GM18502 (cell line): ENCODE results near the gene PLPP4.

Experiments
- ATAC-seq: cut with Tn5 transposase; IDR thresholded peaks from one replicate; pipeline ENCODE4 v1.9.1; 2021; ENCODE audit warnings: mild to moderate bottlenecking; ENCODE audit not compliant: unreplicated experiment, poor library complexity

Gene PLPP4

DNA sequence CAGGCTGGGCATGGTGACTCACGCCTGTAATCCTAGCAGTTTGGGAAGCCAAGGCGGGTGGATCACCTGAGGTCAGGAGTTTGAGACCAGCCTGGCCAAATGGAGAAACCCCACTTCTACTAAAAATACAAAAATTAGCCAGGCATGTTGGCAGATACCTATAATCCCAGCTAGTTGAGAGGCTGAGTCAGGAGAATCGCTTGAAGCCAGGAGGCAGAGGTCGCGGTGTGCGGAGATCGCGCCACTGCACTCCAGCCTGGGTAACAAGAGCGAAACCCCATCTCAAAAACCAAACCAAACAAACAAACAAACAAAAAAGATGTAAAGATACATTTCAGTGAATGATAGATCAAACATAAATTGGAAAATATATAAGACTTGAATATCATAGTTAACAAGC lies 105.9 kb downstream of the PLPP4 start:
- no peak for ATAC-seq

DNA sequence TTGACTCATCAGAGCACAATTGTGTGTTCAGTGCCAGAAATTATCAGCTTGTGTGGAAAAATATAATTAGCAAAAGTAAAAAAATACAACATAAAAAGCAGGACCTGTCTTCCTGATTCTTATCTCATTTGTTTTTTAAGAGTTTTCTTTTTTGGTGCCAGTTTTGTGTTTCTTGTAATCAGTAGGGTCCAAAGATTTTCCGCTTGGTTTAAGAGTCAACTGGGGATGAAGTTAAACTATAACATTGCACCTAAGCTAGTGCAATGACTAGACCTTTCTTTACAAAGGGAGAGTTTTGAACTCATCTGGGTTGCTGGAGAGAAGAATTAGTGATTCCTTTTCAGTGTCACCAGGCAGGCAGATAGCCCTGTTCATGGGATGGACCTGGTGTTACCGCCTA lies 113.4 kb downstream of the PLPP4 start:
- ATAC-seq: no peak

GRCh38 chr10:120571266-120571665 lies 114.2 kb downstream of the PLPP4 start:
- no peak for ATAC-seq

GRCh38 chr10:120572307-120572706 lies 115.3 kb downstream of the PLPP4 start:
- ATAC-seq: no peak

- ATAC-seq: no peak
Observed at GRCh38 chr10:120573355-120573754, 116.3 kb downstream of the PLPP4 start.

- no peak for ATAC-seq
Observed at GRCh38 chr10:120574981-120575380, 118.0 kb downstream of the PLPP4 start.

DNA sequence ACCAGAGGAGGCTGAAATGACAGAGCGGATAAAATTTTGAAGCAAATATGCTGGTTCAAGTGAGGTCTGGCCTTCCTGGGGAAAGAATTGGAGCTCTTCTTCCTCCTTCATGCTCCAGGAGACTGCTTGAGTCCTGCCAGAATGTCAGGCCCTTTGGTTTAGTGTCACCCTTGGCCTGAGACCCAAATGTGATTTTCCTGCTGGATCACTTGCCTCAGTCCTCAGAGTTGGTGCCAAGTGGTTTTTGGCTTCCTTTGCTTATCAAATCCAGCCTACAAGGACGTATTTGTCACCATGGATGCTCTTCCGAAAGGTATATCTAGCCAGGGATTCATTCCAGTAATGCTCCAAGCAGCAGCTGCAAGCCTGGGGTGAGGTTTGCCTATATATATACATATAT lies 118.4 kb downstream of the PLPP4 start:
- no peak for ATAC-seq

DNA sequence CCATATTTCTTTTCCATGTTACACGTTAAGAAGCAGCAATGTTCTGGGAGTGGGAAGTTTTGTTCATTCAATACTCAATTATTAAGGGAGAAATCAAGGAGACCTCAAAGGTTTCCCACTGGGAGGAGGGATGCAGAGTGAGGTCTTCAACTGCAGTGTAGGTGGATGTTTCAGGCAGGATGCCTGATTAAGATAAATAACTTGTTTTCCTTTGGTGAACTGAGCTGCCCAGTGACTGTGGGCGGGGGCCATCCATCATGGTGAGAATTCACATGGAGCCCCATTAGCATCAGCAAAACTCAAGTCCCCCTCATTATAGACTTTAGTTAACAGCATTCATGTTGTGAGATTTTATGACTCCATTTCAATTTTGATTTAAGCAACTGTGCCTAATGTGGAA lies 121.1 kb downstream of the PLPP4 start:
- ATAC-seq: no peak

DNA sequence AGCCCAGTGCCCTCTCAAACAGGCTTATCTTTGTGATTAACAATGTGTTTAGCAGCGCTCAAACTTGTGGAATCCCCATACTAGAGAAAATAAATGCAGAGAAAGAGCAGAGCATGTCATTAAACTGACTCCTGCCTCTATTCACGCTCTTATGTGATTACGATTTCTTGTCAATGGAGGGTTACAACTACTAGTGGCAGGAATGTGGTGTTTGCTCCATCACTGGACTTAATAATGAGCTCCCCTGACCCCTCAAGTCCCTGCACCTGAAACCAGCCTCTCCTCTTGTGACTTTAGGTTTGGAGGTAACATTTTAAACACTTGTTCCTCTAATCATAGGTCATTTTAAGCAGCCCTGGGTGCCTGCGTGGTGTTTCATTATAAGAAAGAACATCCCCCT lies 121.9 kb downstream of the PLPP4 start:
- no peak for ATAC-seq

DNA sequence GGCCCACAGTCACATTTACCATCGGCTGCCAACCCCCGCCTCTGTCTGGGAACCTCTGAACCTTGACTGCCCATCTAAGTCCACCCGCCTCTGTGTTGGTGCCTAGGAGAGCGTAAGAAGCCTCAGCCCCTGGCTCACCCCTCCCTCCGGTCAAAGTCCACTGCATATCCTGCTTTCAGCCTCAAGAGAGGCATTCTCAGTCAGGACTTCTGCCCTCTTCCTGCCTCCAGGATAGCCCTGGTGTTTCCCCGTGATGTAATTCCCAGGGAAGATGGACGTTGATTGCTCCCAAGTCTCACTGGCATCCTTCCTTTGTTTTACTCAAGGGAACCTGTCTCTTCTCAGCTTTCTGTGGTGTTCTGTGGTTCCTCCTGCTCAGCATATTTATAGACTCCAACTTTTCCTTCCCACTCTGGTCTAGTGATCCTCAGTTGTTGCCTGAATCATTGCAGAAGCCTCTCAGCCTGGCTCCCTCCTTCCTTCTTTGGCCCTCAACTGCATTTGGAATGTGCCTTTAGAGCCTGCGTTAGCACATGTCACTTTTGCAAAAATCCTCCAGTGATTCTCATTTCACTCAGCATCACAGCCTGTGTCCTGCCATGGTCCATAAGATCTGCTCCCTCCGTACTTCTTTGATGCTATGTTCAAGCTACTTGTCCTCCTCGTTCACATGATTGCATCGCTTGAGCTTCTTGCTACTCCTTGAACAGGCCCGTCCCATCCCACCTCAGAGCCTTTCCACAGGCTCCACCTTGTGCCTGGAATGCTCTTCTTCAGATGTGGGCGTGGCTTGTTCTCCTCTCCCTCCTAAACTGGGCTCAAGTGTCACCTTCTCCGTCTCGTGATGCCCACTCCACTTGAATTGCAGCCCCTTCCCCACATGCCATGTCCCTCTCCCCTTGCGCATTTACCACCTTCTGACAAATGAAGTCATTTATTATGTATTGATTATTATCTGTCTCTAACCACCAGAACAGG lies 124.2 kb downstream of the PLPP4 start:
- ATAC-seq: no peak

DNA sequence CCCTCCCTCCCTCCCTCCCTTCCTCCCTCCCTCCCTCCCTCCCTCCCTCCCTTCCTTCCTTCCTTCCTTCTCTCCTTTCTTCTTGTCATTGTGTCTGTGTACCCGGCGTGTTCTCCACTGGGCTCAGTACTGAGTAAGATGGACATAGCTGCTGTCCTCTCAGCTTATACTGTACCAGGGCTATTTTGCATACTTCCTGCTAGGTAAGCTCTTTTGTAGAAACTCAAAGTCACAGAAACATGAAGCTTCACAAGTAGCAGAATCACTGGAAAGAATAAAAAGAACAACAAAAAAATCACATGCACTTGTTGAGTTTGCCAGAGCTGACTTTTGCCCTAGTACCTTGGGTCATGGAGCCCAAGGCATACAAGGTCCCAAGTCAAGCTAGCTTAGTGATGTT lies 125.7 kb downstream of the PLPP4 start:
- ATAC-seq: no peak

DNA sequence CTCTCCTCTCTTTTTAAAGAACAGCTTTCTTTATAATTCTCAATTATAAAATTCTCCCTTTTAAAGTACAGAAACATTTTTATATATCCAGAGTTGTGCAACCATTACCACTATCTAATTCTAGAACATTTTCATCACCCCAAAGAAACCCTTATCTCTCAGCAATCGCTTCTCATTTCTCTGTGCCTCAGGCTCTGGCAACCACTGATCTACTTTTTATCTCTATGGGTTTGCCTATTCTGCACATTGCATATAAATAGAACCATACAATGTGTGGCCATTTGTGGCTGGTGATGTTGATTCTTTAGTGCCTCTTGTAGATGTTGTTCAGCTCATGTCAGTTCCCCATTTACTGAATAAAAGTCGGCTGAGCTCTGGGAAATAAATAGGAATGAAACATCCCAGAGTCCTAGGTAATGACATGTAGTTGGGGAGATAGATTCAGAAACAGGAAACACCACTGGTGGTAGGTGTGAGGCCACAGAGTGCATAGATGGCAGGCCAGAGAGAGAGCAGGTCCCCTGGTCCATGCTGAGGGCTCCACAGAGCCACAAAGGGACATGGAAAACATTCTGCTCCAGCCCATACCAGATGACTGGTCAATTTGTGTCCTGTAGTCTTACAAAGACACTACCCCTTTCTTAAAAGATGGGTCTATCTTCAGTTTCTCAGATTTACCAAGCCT lies 126.5 kb downstream of the PLPP4 start:
- no peak for ATAC-seq

- no peak for ATAC-seq
Observed at GRCh38 chr10:120584786-120585185, 127.8 kb downstream of the PLPP4 start.

DNA sequence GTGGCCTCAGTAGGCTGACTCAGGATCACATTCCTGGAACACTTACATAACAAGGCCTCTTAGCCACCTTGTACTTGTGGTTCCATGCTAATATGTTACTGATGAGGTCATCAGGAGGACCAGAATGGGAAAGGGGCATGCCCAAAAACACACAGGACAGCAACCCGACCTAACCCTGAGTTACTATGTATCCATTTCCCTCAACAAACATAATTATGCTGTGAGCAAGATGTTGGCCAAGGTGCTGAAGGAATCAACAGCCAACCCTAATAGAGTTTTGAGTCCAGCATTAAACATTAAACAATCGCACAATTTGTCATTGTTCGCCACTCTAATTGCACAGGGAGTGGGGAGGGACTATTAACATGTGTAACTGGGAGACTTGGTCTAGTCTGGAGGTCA lies 129.4 kb downstream of the PLPP4 start:
- no peak for ATAC-seq

DNA sequence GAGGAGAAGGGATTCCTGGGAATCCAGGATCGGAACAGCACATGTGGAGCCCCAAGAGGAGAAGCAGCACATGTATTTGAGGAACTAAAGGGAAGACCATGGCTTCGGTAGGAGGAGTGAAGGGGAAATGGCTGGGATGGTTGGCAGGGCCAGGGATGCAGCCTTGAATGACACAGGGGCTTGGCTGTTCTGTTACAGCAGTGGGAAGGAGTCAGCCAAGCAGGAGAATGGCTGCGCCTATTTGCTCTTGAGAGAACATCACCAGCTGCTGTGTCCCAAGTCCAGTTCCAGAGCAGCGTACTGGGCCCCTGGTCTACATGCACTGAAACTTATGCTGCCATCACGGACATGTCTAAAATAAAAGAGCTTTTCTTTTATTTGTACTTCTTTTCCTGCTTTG lies 130.0 kb downstream of the PLPP4 start:
- ATAC-seq: no peak

DNA sequence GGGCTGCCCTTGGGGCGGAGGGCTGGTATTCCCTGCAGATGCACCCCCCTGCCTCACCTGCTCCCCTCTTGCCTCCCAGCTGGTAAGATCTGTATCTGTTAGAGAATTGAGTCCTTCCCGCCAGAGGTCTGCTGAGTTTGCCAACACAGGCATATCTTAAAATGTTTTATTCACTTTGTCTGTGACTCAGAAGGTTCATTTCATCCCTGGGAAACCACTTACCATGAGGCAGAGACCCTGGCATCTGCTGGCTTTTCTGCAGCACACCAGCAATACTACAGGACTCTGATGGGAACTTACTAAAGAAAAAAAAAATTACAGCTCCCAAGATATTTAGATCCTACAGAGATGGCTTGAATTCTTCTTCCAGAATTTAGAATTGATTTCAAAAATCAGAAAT lies 131.3 kb downstream of the PLPP4 start:
- ATAC-seq: no peak

- no peak for ATAC-seq
Observed at GRCh38 chr10:120593693-120594092, 136.7 kb downstream of the PLPP4 start.

DNA sequence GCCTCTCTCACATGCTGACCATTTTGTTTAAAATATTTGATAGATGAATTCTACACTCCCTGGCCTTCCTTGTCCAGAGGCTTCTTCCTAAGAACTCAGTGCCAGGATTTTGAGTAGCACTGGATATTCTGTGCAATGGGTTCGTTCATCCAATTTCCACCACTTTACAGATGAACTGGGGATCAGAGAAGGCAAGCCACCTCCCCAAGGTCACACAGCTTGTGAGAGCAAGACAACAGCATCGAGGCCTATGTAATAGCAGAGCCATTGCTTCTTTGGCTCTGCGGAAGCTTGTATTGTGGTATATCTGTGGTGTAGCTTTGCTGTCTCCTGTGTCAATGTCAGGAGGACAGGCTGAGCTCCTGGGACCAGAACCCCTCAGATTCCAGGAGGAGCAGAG lies 140.9 kb downstream of the PLPP4 start:
- no peak for ATAC-seq

DNA sequence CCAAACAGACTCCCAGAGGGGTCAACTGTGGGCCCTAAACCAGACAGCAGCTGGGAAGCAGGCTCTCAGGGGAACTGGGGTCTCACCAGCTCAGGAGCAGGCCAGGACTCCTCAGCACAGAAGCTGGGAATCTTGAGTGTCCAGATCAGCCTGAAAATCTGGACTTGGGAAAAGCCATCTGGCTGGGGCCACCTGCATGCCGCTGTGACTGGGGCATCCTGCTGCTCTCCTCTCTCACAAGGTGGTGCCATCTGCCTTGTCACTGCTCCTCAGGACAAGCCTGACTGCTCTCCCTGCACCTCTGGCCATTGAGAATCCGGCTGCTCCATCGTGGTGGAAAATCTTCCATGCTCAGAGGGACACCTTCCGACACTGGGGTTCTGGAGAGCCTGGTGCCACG lies 141.4 kb downstream of the PLPP4 start:
- no peak for ATAC-seq

- ATAC-seq: no peak
Observed at GRCh38 chr10:120599200-120599724, 142.2 kb downstream of the PLPP4 start.

DNA sequence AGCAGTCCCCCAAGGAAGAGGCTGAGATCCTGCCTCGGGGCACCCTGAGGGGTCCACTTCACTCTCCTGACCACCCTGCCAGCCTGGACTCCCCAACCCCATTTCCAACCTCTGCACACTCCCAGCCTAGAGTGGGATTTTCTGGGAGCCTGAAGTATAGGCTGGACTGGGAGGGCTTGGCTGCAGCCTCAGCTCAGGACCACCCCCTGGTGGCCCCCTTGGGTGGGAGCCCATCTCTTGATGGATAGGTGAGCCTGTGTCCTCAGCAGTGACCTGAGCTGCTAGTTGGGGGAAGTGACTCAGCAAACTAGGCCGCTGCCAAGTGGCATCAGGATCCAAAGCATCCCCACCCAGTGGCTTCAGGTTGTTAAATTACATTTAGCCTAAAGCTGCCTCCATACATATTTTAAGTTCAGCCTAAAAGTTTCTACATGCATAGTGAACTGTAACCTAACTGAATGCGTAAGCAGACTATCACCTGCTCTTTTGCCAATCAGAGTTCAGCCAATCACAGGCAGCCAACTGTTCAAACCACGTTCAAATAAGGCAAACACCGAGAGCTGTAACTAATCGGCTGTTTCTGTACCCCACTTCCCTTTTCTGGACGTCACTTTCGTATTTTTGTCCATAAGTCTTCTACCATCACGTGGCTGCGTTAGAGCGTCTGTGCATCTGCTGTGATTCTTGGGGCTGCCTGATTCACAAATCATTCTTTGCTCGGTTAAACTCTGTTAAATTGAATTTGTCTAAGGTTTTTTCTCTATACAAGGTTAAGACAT lies 144.0 kb downstream of the PLPP4 start:
- ATAC-seq: no peak
